SIG-M5 treated with dmso at 0.1 percent for 504 hours (cell line): ENCODE results near the gene NTN5.

Source experiments
- DNase-seq: peaks from one replicate; lab custom pipeline; 2025; ENCODE audit not compliant: unreplicated experiment; lab: John Stamatoyannopoulos, UW

The NTN5 gene

DNA sequence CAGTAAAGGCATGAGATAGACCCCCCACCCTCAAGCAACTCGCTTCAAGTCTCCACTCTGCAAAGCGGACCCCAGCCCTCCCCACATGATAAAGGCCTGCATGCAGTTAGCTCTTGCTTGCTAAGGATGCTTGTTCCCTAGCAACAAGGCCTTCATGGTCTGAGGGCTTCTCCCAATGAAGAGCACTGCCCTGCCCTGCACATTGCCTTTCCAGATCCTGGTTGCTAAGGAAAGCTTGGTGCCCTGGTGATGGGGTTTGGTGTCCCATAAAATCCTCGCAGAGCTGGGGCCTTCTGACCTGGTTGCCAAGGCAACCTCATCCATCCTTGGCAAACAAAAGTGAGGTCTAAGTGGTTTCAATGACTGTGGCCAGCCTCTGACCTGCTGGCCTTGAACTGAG, 41.6 kb downstream of the NTN5 start:
- DNase-seq, result no peak

- DNase-seq, result no peak
These were observed 42.3 kb downstream of the NTN5 start for GRCh38 chr19:48630296-48631063.

GRCh38 chr19:48629599-48630295, 43.1 kb downstream of the NTN5 start:
- no peak for DNase-seq

GRCh38 chr19:48629297-48629598, 43.6 kb downstream of the NTN5 start:
- DNase-seq, result no peak

- no peak for DNase-seq
These were observed 44.1 kb downstream of the NTN5 start for GRCh38 chr19:48628486-48629296.

DNA sequence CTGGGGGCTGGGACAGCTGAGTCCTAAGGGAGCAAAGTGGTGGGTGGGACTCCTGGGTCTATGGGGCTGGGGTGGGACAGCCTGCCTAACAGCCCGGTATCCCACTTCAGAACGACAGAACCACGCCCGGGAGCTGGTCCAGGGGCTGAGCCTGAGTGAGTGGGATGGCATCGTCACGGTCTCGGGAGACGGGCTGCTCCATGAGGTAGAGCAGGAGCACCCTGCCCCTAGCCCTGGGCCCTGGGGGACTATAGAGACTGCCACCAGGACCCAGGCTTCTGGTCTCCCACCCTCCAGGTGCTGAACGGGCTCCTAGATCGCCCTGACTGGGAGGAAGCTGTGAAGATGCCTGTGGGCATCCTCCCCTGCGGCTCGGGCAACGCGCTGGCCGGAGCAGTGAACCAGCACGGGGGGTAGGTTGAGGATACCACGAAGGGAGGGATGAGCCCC, 44.9 kb downstream of the NTN5 start:
- no peak for DNase-seq

DNA sequence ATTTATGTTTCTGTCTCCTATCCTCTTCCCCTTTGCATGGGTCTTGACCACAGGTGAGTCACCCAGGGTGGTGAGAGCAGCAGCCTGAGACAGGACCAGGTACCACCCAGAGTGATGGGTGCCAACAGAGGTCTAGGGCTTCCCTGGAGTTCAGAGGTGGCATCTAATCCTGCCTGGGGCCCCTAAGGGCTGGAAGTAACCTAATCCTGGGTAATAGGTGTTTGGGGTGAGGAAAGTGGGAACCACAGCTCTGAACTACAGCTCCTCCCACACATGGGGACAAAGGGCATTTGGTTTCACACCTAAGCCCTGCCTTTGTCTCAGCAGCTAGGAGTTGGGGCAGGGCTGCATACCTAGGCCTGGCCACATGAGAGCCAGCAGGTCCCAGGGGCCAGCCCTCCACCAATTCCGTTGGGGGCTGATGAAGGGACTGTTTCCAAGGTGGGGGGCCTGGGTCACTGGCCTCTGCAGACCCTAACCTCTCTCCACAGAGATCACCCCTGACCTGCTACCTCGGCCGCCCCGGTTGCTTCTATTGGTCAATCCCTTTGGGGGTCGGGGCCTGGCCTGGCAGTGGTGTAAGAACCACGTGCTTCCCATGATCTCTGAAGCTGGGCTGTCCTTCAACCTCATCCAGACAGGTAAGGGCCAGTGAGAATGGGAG, 45.5 kb downstream of the NTN5 start:
- DNase-seq, result no peak

DNA sequence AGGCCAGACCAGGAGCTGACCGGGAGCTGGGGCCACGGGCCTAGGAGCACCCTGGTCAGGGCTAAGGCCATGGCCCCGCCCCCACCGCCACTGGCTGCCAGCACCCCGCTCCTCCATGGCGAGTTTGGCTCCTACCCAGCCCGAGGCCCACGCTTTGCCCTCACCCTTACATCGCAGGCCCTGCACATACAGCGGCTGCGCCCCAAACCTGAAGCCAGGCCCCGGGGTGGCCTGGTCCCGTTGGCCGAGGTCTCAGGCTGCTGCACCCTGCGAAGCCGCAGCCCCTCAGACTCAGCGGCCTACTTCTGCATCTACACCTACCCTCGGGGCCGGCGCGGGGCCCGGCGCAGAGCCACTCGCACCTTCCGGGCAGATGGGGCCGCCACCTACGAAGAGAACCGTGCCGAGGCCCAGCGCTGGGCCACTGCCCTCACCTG, 46.9 kb downstream of the NTN5 start:
- DNase-seq, result no peak

- DNase-seq, result no peak
These were observed 47.8 kb downstream of the NTN5 start for GRCh38 chr19:48624791-48625723.

DNA sequence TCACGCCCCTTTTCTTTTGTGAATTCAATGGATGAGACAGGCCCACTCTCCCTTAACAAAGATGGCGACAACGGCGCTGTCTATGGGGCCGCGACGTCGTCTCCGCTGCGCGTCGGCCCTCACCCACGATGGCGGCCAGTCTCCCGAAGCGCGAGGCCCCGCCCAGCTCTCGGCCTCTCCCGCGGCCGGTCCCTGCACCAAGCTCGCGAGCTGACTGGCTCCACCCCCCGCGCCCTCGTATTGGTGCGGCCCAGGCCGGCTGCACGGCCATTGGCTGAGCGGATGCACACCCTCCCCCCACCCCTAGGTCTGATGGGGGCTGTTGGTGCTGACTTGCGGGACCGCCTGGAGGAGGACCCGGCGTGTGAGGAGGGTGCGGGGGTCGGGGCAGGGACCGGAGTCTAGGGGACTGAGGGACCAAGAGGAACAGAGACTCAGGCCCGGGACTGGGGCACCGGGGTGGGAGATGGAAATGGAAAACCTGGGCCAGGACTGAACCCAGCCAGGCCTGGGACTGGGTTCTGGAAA, 48.7 kb downstream of the NTN5 start:
- peak; percentile 72 for DNase-seq

GRCh38 chr19:48623556-48624066, 49.2 kb downstream of the NTN5 start:
- DNase-seq, result no peak

GRCh38 chr19:48619692-48620585, 52.9 kb downstream of the NTN5 start:
- DNase-seq, result no peak

DNA sequence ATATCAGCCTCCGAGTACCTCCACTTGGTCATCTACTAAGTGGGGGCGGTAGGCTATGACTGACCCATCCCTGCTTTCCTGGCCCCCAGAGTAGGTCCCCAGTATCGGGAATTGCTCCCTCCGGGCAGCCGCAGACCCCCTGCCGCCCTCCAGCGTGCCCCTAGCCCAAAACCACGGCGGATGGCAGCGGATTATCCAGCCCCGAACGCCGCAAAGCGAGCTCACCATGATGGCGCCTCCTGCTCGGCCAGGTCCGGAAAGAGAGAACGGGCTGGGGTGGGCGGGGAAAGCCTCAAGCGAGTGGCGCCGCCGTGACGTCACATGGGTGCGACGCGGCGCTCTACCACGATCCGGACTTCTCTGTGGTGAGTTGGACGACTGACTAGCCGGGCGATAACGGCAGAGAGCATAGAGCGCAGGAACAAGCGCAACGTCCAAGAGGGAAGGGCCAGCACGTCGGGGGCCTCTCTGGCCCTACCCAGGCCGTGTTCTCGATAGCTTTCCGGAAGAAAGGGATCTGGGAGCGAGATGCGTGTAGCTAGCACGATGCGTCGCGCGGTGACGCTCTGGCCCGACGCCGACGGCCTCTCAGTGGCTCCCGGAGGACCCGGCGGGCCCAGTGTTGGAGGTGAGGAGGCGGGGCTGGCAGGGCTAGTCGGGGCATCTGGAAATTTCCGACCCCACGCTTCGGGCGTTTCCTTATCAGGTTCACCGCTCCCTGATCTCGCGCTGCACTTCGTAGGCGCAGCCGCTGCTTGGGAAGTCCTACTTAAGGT, 53.7 kb downstream of the NTN5 start, which contains the start of the genes RPL18 and SPHK2:
RPL18 (minus strand) TSS at position 263 of the 776 bp plus-strand sequence; CDS start at position 228, 35 bp downstream.
SPHK2 (plus strand) TSS at position 591 of the 776 bp plus-strand sequence. CDS start 1,009 bp downstream, outside the sequence.
- DNase-seq, result peak; percentile 99

DNA sequence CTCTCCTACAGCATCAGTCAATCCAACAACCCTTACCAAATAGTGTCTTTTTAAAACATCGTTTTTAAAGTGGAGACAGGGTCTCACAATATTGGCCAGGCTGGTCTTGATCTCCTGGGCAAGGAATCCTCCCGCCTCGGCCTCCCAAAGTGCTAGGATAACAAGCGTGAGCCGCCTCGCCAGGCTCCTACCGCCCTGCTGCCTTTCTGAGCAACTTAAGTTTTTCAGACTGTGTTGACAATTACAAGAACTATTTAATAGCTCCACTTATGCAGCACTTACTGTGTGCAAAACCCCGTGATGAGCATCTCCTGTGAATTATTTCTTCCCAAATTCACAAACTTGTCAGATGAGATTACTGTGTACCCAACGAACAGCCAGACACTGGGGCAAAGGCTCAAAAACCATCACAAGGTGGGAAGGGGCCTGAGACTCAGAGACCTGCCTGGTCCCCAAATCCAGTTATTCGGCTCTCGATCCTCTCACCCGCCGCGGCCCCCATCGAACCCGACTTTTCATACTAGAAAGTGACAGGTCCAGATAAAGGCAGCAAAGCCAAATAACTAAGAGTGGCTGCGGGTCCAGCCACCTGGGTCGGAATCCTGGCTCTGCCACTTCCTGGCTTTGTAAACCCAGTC, 54.4 kb downstream of the NTN5 start:
- DNase-seq, result no peak

DNA sequence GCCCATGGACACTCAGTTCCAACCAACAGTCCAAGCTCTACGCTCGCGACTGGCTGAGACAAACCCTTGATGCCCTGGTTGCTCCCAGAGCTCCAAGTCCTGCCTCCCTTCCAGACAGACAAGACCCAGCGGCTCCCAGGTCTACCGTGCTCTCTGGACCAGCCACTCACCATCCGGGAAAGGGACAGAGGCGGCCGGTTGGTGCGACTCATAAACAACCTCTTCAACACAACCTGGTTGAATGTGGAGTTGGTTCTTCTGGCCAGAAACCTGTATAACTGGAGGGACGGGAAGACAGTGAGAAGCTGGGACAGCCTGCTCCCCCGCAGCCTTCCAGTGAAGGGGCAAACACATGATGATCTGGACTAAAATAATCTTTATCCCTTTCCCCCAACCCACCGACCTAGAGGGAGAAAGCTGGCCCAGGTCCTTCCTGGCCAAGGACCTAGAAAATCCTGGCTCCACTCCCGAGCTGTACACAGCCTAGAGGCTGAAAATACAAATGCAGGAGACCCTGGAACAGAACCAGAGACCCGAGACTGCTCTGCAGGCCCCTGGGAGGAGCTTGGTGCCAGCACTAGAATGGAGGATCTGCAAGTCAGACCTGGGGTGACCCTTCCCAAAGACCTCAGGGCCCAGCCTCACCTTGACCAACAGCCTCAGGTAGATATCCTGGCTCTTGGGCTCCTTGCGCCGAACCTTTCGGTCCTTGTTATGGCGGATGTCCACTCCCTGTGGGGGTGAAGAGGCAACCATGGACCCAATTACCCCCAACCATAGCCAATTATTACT, 55.5 kb downstream of the NTN5 start:
- no peak for DNase-seq

DNA sequence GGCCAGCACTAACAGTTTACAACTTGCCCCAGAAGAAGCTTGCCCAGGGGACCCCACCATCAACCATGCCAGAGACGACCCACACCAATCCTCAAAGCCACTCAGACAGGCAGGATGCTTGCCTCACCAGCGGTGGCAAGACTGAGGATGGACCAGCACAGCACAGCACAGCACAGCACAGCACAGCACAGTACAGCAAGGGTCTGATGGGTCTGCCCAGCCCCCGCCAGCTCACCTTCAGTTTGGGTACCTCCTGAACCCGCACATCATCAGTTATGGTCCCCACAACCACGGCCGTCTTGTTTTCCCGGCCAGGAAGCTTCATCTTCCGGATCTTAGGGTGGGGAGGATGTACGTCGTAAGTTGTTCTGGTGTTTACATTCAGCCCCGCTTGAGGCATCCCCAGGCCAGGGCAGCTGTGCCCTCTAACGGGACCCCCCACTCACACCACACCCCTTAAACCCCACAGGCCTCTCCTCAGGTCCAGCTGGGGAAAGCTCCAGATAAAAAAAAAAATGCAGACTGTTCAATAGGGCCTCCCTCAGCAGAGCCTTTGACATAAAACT, 56.2 kb downstream of the NTN5 start:
- DNase-seq, result no peak
